ENCODE data around the gene ATIC. TPM values are rescaled to one million over a fixed set of nuclear protein-coding genes. Genes with fewer than 3 reads are reported as not detected.
"Not testable (repeated sequence)": the region's sequence is repeated elsewhere in the genome, so short reads cannot be mapped to it uniquely, and the experiment has no call there.

Gene ATIC
- polyA plus RNA-seq, 1 donor: 129 TPM

GRCh38 chr2:215358891-215359575 lies 47.2 kb downstream of the ATIC start:
- no peaks in the 10 kb centered on the region for H3K27me3 ChIP-seq (ENCODE audit: control insufficient read depth, insufficient read depth, low read length)
- H3K36me3 ChIP-seq (ENCODE audit: control insufficient read depth, insufficient read depth, low read length): peaks cover 40% of the 10 kb centered on the region
- H3K9me3 ChIP-seq (ENCODE audit: control insufficient read depth, low read depth, low read length): peaks cover 9% of the 10 kb centered on the region
- WGBS (ENCODE audit: insufficient coverage, low lambda C conversion rate): no CpG with 5 or more reads among the region's 15 CpGs
- no peaks in the 10 kb centered on the region for H3K4me1 ChIP-seq (ENCODE audit: control insufficient read depth, insufficient read depth, low read length)
- DNase-seq: no peak
- no peak overlapping the region for H3K27ac ChIP-seq (ENCODE audit: low read length)
- H3K4me3 ChIP-seq (ENCODE audit: low read length): no peak overlapping the region

GRCh38 chr2:215359576-215359922 lies 47.7 kb downstream of the ATIC start:
- no peak overlapping the region for H3K4me3 ChIP-seq (ENCODE audit: low read length)
- no peaks in the 10 kb centered on the region for H3K4me1 ChIP-seq (ENCODE audit: control insufficient read depth, insufficient read depth, low read length)
- no peaks in the 10 kb centered on the region for H3K27me3 ChIP-seq (ENCODE audit: control insufficient read depth, insufficient read depth, low read length)
- 100% methylated on average over 1 of the region's 1 CpG for WGBS (ENCODE audit: insufficient coverage, low lambda C conversion rate)
- peaks cover 9% of the 10 kb centered on the region for H3K9me3 ChIP-seq (ENCODE audit: control insufficient read depth, low read depth, low read length)
- H3K36me3 ChIP-seq (ENCODE audit: control insufficient read depth, insufficient read depth, low read length): peaks cover 45% of the 10 kb centered on the region
- H3K27ac ChIP-seq (ENCODE audit: low read length): no peak overlapping the region
- DNase-seq: no peak

GRCh38 chr2:215360059-215360458 lies 48.2 kb downstream of the ATIC start:
- H3K9me3 ChIP-seq (ENCODE audit: control insufficient read depth, low read depth, low read length); H3K4me3 ChIP-seq (ENCODE audit: low read length); H3K27ac ChIP-seq (ENCODE audit: low read length); H3K27me3 ChIP-seq (ENCODE audit: control insufficient read depth, insufficient read depth, low read length); H3K4me1 ChIP-seq (ENCODE audit: control insufficient read depth, insufficient read depth, low read length); DNase-seq: not testable (repeated sequence)
- no CpG with 5 or more reads among the region's 3 CpGs for WGBS (ENCODE audit: insufficient coverage, low lambda C conversion rate)
- H3K36me3 ChIP-seq (ENCODE audit: control insufficient read depth, insufficient read depth, low read length): peaks cover 47% of the 10 kb centered on the region

GRCh38 chr2:215360596-215360995 lies 48.7 kb downstream of the ATIC start:
- Histone ChIP-seq H3K4me1 (ENCODE audit: control insufficient read depth, insufficient read depth, low read length) (no peaks in the 10 kb centered on the region), H3K27ac (ENCODE audit: low read length) (no peak overlapping the region), H3K36me3 (ENCODE audit: control insufficient read depth, insufficient read depth, low read length) (peaks cover 52% of the 10 kb centered on the region), H3K4me3 (ENCODE audit: low read length) (no peak overlapping the region), H3K9me3 (ENCODE audit: control insufficient read depth, low read depth, low read length) (peaks cover 11% of the 10 kb centered on the region), H3K27me3 (ENCODE audit: control insufficient read depth, insufficient read depth, low read length) (no peaks in the 10 kb centered on the region)
- DNase-seq: no peak
- 100% methylated on average over 1 of the region's 2 CpGs for WGBS (ENCODE audit: insufficient coverage, low lambda C conversion rate)

GRCh38 chr2:215361211-215361875 lies 49.5 kb downstream of the ATIC start:
- peaks cover 52% of the 10 kb centered on the region for H3K36me3 ChIP-seq (ENCODE audit: control insufficient read depth, insufficient read depth, low read length)
- H3K27ac ChIP-seq (ENCODE audit: low read length): no peak overlapping the region
- WGBS (ENCODE audit: insufficient coverage, low lambda C conversion rate): 86% methylated on average over 2 of the region's 4 CpGs
- no peak overlapping the region for H3K4me3 ChIP-seq (ENCODE audit: low read length)
- no peaks in the 10 kb centered on the region for H3K4me1 ChIP-seq (ENCODE audit: control insufficient read depth, insufficient read depth, low read length)
- peaks cover 11% of the 10 kb centered on the region for H3K9me3 ChIP-seq (ENCODE audit: control insufficient read depth, low read depth, low read length)
- DNase-seq: no peak
- H3K27me3 ChIP-seq (ENCODE audit: control insufficient read depth, insufficient read depth, low read length): no peaks in the 10 kb centered on the region

- no CpG with 5 or more reads among the region's 6 CpGs for WGBS (ENCODE audit: insufficient coverage, low lambda C conversion rate)
- peaks cover 11% of the 10 kb centered on the region for H3K9me3 ChIP-seq (ENCODE audit: control insufficient read depth, low read depth, low read length)
- no peaks in the 10 kb centered on the region for H3K4me1 ChIP-seq (ENCODE audit: control insufficient read depth, insufficient read depth, low read length)
- H3K27ac ChIP-seq (ENCODE audit: low read length): no peak overlapping the region
- H3K36me3 ChIP-seq (ENCODE audit: control insufficient read depth, insufficient read depth, low read length): peaks cover 52% of the 10 kb centered on the region
- DNase-seq: no peak
- H3K27me3 ChIP-seq (ENCODE audit: control insufficient read depth, insufficient read depth, low read length): no peaks in the 10 kb centered on the region
- H3K4me3 ChIP-seq (ENCODE audit: low read length): no peak overlapping the region
These were observed 50.2 kb downstream of the ATIC start for GRCh38 chr2:215361876-215362561.

GRCh38 chr2:215362562-215362904 lies 50.7 kb downstream of the ATIC start:
- H3K27ac ChIP-seq (ENCODE audit: low read length): no peak overlapping the region
- H3K4me1 ChIP-seq (ENCODE audit: control insufficient read depth, insufficient read depth, low read length): no peaks in the 10 kb centered on the region
- DNase-seq: no peak
- no peaks in the 10 kb centered on the region for H3K27me3 ChIP-seq (ENCODE audit: control insufficient read depth, insufficient read depth, low read length)
- peaks cover 51% of the 10 kb centered on the region for H3K36me3 ChIP-seq (ENCODE audit: control insufficient read depth, insufficient read depth, low read length)
- H3K4me3 ChIP-seq (ENCODE audit: low read length): no peak overlapping the region
- no CpG with 5 or more reads among the region's 8 CpGs for WGBS (ENCODE audit: insufficient coverage, low lambda C conversion rate)
- peaks cover 11% of the 10 kb centered on the region for H3K9me3 ChIP-seq (ENCODE audit: control insufficient read depth, low read depth, low read length)

GRCh38 chr2:215363039-215363438 lies 51.2 kb downstream of the ATIC start:
- H3K4me3 ChIP-seq (ENCODE audit: low read length): no peak overlapping the region
- H3K9me3 ChIP-seq (ENCODE audit: control insufficient read depth, low read depth, low read length): peaks cover 14% of the 10 kb centered on the region
- no peak for DNase-seq
- H3K27ac ChIP-seq (ENCODE audit: low read length): no peak overlapping the region
- H3K36me3 ChIP-seq (ENCODE audit: control insufficient read depth, insufficient read depth, low read length): peaks cover 56% of the 10 kb centered on the region
- WGBS (ENCODE audit: insufficient coverage, low lambda C conversion rate): no CpG with 5 or more reads among the region's 2 CpGs
- no peaks in the 10 kb centered on the region for H3K27me3 ChIP-seq (ENCODE audit: control insufficient read depth, insufficient read depth, low read length)
- H3K4me1 ChIP-seq (ENCODE audit: control insufficient read depth, insufficient read depth, low read length): no peaks in the 10 kb centered on the region

- Histone ChIP-seq H3K27me3 (ENCODE audit: control insufficient read depth, insufficient read depth, low read length) (no peaks in the 10 kb centered on the region), H3K9me3 (ENCODE audit: control insufficient read depth, low read depth, low read length) (peaks cover 14% of the 10 kb centered on the region), H3K4me3 (ENCODE audit: low read length) (no peak overlapping the region), H3K36me3 (ENCODE audit: control insufficient read depth, insufficient read depth, low read length) (peaks cover 59% of the 10 kb centered on the region), H3K4me1 (ENCODE audit: control insufficient read depth, insufficient read depth, low read length) (no peaks in the 10 kb centered on the region), H3K27ac (ENCODE audit: low read length) (no peak overlapping the region)
- 80% methylated on average over 1 of the region's 2 CpGs for WGBS (ENCODE audit: insufficient coverage, low lambda C conversion rate)
- no peak for DNase-seq
These were observed 51.8 kb downstream of the ATIC start for GRCh38 chr2:215363461-215364156.

Measured in large intestine (tissue), 3 donors.